Neural cell (in vitro differentiated cells): ENCODE data around the gene PPP1R12A. TPM values are rescaled to one million over a fixed set of nuclear protein-coding genes. Genes with fewer than 3 reads are reported as not detected.

Experiments used
- H2AFZ ChIP-seq: fragments of 200-600, 300-800 bp; sonication (generic), shearing (Covaris generic); 2 replicates; pipeline ENCODE4 v1.6.0; 2014; ENCODE audit warnings: low read depth, mild to moderate bottlenecking, antibody characterized with exemption, low read length, moderate library complexity
- H3F3A ChIP-seq: fragments of 200-600 bp; shearing (Covaris generic); 2 replicates; pipeline ENCODE4 v1.6.1; 2016; ENCODE audit warnings: mild to moderate bottlenecking, moderate library complexity, mixed read lengths, antibody characterized with exemption, low read length; ENCODE audit not compliant: insufficient read depth, poor library complexity, severe bottlenecking
- H3K27ac ChIP-seq: fragments of 200-600, 300-800 bp; sonication (generic), shearing (Covaris generic); 2 replicates; pipeline ENCODE4 v1.5.1; 2014; ENCODE audit warnings: mild to moderate bottlenecking, low read length, moderate library complexity
- H3K27me3 ChIP-seq: fragments of 300-800, 200-600 bp; sonication (generic), shearing (Covaris generic); 2 replicates; pipeline ENCODE4 v1.6.0; 2014; ENCODE audit warnings: mild to moderate bottlenecking, low read depth, low read length, moderate library complexity; ENCODE audit not compliant: insufficient read depth
- H3K36me3 ChIP-seq: fragments of 300-800, 200-600 bp; sonication (generic), shearing (Covaris generic); 2 replicates; pipeline ENCODE4 v1.5.1; 2014; ENCODE audit warnings: mild to moderate bottlenecking, antibody characterized with exemption, low read length, moderate library complexity; ENCODE audit not compliant: insufficient read depth
- H3K4me2 ChIP-seq: fragments of 300-800, 200-600 bp; sonication (generic), shearing (Covaris generic); 2 replicates; pipeline ENCODE4 v1.6.0; 2014; ENCODE audit warnings: mild to moderate bottlenecking, low read length
- H3K4me3 ChIP-seq: fragments of 300-800, 200-600 bp; sonication (generic), shearing (Covaris generic); 2 replicates; pipeline ENCODE4 v1.5.1; 2014; ENCODE audit warnings: mild to moderate bottlenecking, low read length, moderate library complexity
- H3K79me2 ChIP-seq: fragments of 200-600 bp; shearing (Covaris generic); replicated peaks from 2 replicates; pipeline ENCODE4 v1.6.0; 2014; ENCODE audit warnings: mild to moderate bottlenecking, low read length, moderate library complexity; ENCODE audit not compliant: insufficient read depth
- H3K9ac ChIP-seq: fragments of 300-800, 200-600 bp; sonication (generic), shearing (Covaris generic); 2 replicates; pipeline ENCODE4 v1.6.1; 2016; ENCODE audit warnings: mild to moderate bottlenecking, low read length, mixed read lengths
- H3K9me2 ChIP-seq: fragments of 200-600 bp; shearing (Covaris generic); 2 replicates; pipeline ENCODE4 v1.6.1; 2016; ENCODE audit warnings: mild to moderate bottlenecking, low read length, mixed read lengths; ENCODE audit not compliant: insufficient read depth
- H3K9me3 ChIP-seq: fragments of 200-600, 300-800 bp; sonication (generic), shearing (Covaris generic); 2 replicates; pipeline ENCODE4 v1.6.1; 2016; ENCODE audit warnings: mild to moderate bottlenecking, mixed run types, low read length, moderate library complexity, mixed read lengths
- H4K20me1 ChIP-seq: fragments of 200-600 bp; shearing (Covaris generic); 2 replicates; pipeline ENCODE4 v1.6.1; 2016; ENCODE audit warnings: mild to moderate bottlenecking, mixed run types; ENCODE audit not compliant: insufficient read depth
- CTCF ChIP-seq: fragments of 450-650 bp; IDR thresholded peaks from 2 replicates; pipeline ENCODE4 v1.5.1; 2014; ENCODE audit warnings: antibody characterized with exemption, mild to moderate bottlenecking, moderate library complexity; ENCODE audit not compliant: poor library complexity, severe bottlenecking
- EP300 ChIP-seq: fragments of 450-650 bp; conservative IDR thresholded peaks from 2 replicates; pipeline ENCODE4 v1.6.1; 2014; ENCODE audit warnings: antibody characterized with exemption, mild to moderate bottlenecking, moderate library complexity; ENCODE audit not compliant: poor library complexity, severe bottlenecking
- EZH2 ChIP-seq: fragments of 200-600, 300-800 bp; shearing (Covaris generic), sonication (generic); IDR thresholded peaks from 2 replicates; pipeline ENCODE4 v1.6.1; 2014; ENCODE audit warnings: antibody characterized with exemption, low read length, borderline replicate concordance, mild to moderate bottlenecking; ENCODE audit not compliant: insufficient read depth, poor library complexity, severe bottlenecking
- MXI1 ChIP-seq: fragments of 450-650 bp; conservative IDR thresholded peaks from 2 replicates; pipeline ENCODE4 v1.6.1; 2014; ENCODE audit warnings: antibody characterized with exemption, mild to moderate bottlenecking; ENCODE audit not compliant: poor library complexity, severe bottlenecking
- POLR2AphosphoS5 ChIP-seq: IDR thresholded peaks from 2 replicates; pipeline ENCODE4 v1.6.1; 2012
- RAD21 ChIP-seq: fragments of 450-650 bp; conservative IDR thresholded peaks from 2 replicates; pipeline ENCODE4 v1.6.1; 2014; ENCODE audit warnings: antibody characterized with exemption, mild to moderate bottlenecking, moderate library complexity
- REST ChIP-seq: IDR thresholded peaks from 2 replicates; pipeline ENCODE4 v1.6.1; 2012; ENCODE audit warnings: borderline replicate concordance
- SMC3 ChIP-seq: fragments of 450-650 bp; conservative IDR thresholded peaks from 2 replicates; pipeline ENCODE4 v1.6.1; 2014; ENCODE audit warnings: antibody characterized with exemption, mild to moderate bottlenecking, moderate library complexity; ENCODE audit not compliant: poor library complexity
- TAF1 ChIP-seq: IDR thresholded peaks from 2 replicates; pipeline ENCODE4 v1.6.1; 2012; ENCODE audit warnings: low read depth
- polyA plus RNA-seq: library from polyadenylated mRNA; depleted of rRNA; stranded (reverse); fragments of >200 nt; gene quantifications from 2 replicates; pipeline ENCODE4 v1.2.3, GENCODE V29; 2014

The PPP1R12A gene
- polyA plus RNA-seq, 1 donor from 2014 or later = 68.2 TPM

- Histone ChIP-seq H3K9me3 (no peaks in the 10 kb centered on the region), H3K27ac (no peak overlapping the region), H4K20me1 (no peaks in the 10 kb centered on the region), H3K9ac (no peak overlapping the region), H3K36me3 (peaks cover 5% of the 10 kb centered on the region), H3K9me2 (no peaks in the 10 kb centered on the region), H3F3A (no peaks in the 10 kb centered on the region), H3K4me3 (no peak overlapping the region), H3K79me2 (no peaks in the 10 kb centered on the region), H3K4me2 (no peak overlapping the region), H3K27me3 (no peaks in the 10 kb centered on the region), H2AFZ (no peak overlapping the region)
- TF ChIP-seq SMC3 (no peak), EP300 (no peak), REST (no peak), EZH2 (no peak), TAF1 (no peak)
These were observed 161.0 kb downstream of the PPP1R12A start for GRCh38 chr12:79773896-79774295.

GRCh38 chr12:79769860-79770485 is 164.9 kb downstream of the PPP1R12A start:
- TF ChIP-seq MXI1 (no peak), REST (no peak), RAD21 (no peak), TAF1 (no peak), EP300 (no peak), EZH2 (no peak), CTCF (no peak), POLR2AphosphoS5 (no peak), SMC3 (no peak)
- no peak overlapping the region for H3K27ac ChIP-seq
- H3K9ac ChIP-seq = no peak overlapping the region
- H4K20me1 ChIP-seq = no peaks in the 10 kb centered on the region
- H3K27me3 ChIP-seq = no peaks in the 10 kb centered on the region
- no peak overlapping the region for H3K4me3 ChIP-seq
- no peaks in the 10 kb centered on the region for H3K9me3 ChIP-seq
- H3K4me2 ChIP-seq = no peak overlapping the region
- H2AFZ ChIP-seq = no peak overlapping the region
- H3K79me2 ChIP-seq = no peaks in the 10 kb centered on the region
- H3K9me2 ChIP-seq = no peaks in the 10 kb centered on the region
- peaks cover 5% of the 10 kb centered on the region for H3K36me3 ChIP-seq
- H3F3A ChIP-seq = no peaks in the 10 kb centered on the region
